T-helper 9 cell (primary cell): Measurements from ENCODE around the gene GDF15.

Source experiments
- DNase-seq: peaks from one replicate; pipeline ENCODE4 v3.0.0-alpha.2; 2020

Gene GDF15

DNA sequence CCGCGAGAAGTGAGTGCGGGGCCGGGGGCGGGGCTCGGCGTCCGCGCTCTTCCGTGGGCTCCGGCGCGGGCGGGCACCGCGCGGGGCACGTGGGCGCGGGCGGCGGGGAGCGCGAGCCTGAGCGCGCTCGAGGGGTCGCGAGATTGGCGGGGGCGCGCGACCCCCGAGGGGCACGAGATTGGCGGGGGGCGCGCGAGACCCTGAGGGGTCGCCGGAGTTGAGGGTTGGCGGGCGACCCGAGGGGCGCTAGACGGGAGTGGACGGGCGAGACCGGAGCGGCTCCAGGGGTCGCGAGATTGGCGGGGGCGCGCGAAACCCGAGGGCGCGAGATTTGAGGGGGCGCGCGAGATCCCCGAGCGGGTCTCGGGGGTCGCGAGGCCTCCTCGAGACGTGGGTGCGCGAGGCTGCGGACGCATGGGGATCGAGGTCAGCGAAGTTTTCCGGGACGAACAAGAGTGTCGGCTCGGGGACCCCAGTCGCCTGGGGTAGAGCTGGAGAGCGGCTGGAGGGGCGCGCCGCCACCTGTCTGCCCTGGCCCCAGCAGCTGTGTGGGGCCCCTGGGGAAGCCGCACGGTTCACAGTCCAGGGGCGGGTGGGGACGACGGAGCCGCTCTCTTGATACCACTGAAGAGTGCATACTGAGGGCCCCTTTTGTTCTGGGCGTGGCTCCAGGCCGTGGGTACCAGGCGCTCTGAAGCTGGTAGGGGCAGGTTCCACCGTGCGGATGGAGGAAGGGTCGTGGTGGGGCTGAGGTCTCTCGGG lies 33.9 kb downstream of the GDF15 start:
- no peak for DNase-seq

- DNase-seq = no peak
These were observed 35.0 kb downstream of the GDF15 start for GRCh38 chr19:18420930-18421329.

- DNase-seq = no peak
These were observed 35.5 kb downstream of the GDF15 start for GRCh38 chr19:18421371-18421959.

DNA sequence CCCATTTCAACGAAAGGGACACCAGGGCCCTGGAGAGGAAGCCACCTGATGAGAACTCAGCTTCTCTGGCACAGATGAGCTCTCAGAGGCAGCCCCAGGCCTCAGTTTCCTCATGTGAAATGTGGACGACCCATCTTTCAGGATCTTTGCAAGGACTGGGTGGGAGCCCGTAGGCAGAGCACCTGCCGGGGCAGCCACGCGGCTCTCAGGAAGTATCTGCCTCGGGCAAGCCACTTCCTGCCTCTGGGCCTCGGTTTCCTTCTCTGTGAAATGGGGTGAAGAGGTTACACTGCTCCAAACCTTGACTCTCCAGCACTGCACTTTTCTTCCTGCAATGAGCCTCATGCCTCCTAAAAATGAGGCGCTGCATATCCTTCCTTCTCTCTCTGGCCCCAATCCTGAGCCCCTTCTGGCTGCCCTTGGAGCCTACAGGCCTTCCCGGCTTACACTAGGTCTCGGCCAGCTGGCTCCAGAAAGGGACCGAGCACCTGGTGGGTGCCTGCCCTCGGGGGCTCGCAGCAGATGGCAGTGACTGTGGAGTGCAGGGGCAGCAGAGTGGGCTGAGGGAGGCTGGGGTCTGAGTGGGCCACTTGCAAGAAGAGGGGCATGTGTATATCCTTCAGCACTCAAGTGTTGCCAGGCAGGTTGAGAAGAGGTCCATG lies 36.7 kb downstream of the GDF15 start:
- DNase-seq = no peak

- DNase-seq = no peak
These were observed 37.5 kb downstream of the GDF15 start for GRCh38 chr19:18423258-18424020.

GRCh38 chr19:18424122-18424889 lies 38.3 kb downstream of the GDF15 start:
- DNase-seq = no peak

DNA sequence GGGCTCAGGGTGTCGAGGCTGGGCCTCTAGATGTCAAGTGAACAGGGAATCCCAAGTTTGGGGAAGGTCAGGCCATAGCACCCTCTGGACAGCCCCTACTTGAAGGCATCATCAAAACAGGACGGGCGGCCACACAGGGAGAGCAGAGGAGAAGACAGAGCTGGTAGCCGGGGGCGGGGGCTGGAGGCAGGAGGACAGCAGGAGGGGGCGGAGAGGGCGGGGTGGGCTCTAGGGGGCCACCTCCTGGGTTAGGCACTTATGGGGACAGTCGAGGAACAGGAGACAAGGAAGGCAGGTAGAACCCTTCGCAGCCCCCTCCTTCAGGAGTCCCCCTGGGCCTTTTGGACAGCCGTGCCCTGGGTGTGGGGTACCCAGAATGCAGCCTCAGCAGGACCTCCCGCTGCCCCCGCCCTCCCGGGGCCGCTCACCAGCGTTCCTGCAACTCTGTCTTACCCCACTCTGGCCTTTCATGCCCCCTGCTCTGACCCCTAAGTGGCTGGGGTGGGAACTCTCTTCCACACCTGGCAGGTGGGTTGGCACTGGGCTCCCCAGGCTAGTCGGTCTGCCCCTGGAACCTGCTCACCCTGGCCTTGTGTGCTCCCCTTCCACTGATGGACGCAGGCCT lies 39.0 kb downstream of the GDF15 start:
- no peak for DNase-seq

GRCh38 chr19:18425515-18426415 lies 39.8 kb downstream of the GDF15 start:
- DNase-seq = no peak

DNA sequence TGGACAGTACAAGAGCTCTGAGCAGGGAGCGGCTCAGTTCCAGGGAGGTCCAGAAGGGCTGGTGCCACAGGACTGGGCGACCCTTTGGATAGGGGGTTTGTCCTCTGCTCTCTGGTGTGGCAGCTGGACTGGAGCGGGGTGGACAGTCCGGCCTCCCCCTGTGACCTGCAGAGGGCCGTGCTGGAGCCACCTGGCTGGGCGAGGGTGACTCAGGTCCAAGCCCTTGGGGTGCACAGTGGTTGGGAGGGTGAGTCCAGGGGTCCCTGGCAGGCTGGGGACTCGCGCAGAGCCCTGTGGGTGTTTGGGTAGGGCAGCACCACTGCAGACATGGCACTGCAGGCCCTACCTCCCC lies 40.4 kb downstream of the GDF15 start:
- no peak for DNase-seq

DNA sequence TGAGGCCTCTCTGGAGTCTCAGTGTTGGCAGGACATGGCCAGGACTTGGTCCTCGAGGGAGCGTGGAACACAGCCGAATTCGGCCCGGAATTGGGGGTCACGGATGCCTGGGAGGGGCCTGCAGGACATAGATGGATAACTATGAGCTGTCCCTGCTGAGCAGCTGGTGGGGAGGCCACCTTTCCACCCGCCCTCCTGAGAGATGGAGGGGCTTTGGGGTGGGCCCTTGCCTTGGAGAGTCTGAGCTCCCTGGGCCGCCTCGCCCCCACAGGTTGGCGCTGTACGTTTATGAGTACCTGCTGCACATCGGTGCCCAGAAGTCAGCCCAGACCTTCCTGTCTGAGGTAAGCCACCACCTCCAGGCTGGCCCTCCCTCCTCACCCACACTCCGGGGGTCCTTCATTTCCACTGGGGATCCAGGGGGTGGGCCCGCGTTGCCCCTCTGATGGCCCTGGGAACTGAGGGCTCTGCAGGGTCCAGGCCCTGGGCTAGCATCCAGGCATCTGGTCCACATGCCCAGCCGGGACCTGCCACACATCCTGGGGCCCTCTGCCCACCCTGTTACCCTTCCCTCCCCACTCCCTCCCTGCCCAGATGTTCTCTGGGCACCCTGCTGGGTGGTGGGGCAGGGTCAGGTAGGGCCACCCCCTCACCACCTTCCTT lies 41.3 kb downstream of the GDF15 start:
- DNase-seq = no peak

GRCh38 chr19:18427743-18428113 lies 41.8 kb downstream of the GDF15 start:
- no peak for DNase-seq

DNA sequence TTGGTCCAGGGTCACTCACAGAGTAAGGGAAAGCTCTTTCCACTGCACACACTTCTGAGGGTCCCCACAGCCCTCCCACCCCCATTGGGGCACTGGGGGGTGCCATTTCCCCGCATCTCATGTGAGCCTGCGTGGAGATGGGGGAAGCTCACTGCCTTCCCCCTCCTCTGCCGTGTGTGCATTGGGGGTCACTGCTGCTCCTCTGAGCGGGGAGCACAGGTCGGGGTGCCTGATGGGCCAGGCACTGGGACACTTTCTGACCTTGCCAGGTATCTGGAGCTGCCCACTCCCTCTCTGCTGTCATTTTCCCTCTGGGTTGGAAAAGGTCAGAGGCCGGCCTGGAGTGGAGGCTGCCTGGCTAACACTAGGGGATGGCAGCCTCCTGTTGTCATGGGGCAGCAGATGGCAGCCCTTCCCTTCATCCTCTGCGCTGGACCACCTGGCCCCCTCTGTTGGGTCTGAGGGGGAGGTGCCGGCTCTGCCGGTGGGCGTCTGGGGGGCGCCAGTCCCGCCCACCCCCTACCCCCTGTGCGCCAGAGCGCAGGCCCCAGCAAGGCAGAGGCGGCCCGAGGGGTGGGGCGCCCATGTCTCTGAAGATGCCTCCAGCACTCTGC lies 42.3 kb downstream of the GDF15 start:
- no peak for DNase-seq

- DNase-seq = peak; percentile 84
These were observed 43.1 kb downstream of the GDF15 start for GRCh38 chr19:18428787-18429674.

DNA sequence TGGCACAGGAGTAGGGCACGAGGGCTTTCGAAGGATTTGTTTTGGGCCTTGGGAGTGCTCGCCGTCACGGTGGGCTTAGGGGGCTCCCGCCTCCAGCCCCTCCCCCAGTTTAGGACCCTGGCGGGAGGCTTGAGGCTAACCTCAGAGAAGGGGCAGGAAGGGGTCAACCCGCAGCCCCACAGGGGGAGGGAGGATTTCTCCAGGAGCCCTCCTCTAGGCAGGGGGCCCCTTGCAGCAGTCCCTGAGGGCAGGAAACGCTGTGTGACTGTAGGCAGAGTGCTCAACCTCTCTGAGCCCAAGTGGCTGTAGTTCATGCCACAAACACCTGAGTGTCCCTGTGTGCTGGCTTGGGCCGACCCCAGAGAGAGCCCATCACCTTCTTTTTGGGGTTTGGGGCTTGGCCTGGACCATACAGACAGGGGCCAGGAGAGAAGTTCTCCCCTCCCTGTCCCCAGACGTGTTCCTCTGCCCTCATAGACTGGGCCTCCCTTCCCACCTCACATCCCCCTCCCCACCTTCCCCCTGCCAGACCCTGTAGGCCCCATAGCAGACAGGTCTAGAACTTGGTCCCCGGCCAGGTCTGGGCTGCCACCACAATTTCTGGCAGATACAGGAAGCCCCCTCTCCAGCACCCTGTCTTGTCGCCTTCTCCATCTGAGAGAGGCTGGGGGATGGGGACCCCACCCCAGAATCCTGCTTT lies 43.9 kb downstream of the GDF15 start:
- no peak for DNase-seq

DNA sequence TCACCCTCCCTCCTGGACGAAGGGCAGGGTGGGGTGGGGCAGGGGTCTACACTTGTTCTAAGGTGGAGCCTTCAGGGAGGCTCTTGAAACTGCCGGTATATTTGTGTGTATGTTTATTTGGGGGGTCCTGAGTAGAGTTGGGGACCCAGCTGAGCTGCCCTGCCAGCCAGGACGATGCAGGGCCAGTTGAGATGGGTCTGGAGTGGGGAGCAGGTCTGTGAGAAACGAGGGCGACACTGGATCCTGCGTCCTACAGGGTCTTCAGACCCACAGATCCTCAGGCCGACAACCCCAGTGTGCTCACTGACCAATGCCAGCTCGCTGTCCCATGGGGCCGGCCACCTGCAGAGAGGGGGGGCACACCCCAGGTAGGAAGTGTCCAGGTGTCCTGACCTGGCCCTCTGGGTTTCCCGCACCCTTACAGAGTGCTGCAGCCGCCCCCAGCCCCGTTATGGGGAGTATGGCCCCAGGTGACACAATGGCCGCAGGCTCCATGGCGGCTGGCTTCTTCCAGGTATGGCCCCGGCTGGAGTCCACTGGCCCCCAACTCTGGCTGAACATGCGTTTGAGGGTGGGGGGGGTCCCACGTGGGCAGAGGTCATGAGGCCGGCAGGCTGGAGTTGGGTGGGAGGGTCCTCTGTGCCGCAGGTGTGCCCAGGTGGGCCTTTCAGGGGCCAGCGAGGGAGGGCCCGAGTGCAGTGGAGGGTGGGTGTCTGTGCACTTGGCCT lies 44.6 kb downstream of the GDF15 start:
- DNase-seq = no peak

DNA sequence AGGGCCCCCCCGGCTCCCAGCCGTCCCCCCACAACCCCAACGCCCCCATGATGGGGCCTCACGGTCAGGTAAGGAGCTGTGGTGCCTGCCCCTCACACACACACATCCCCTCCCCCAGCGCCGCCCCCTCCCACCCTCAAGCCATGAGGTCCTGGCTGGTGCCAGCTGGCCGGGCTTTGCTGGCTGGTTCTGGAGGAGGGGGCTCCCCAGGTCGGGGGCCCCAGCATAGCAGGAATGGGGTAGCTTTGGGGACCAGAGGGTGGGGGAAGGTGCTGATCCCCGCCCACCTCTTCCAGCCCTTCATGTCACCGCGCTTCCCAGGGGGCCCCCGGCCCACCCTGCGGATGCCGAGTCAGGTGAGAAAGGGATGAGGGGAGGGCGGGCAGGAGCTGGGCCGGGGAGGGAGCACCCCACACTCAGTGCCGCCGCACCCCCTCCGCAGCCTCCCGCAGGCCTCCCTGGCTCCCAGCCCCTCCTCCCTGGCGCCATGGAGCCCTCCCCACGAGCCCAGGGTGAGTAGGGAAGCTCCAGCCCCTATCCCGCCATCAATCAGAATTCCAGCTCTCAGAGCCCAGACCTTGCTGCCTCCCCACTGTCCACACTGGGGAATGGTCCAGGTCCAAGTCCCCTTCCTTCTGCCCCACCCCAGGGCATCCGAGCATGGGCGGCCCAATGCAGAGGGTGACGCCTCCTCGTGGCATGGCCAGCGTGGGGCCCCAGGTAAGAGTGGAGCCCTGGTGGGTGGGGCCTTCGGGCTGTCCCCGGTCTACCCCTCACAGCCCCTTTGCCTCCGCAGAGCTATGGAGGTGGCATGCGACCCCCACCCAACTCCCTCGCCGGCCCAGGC lies 45.6 kb downstream of the GDF15 start:
- no peak for DNase-seq
